ENCODE results near the gene R3HDM1. TPM values are rescaled to one million over a fixed set of nuclear protein-coding genes. Genes with fewer than 3 reads are reported as not detected.

R3HDM1 gene
- total and polyA plus RNA-seq, 2 of the 4 experiments (the other 2 are of a cell fraction), result 5.9 to 38.1 TPM

- no peak overlapping the region for H2AK9ac ChIP-seq (replicated peaks; ENCODE audit: low read depth, low read length, poor library complexity)
- in situ Hi-C loops (cut with MboI; ENCODE audit: low sequenced_read_pairs) (no loop called here), intact Hi-C loops (cut with micrococcal nuclease) (no loop called here), dilution Hi-C loops (cut with HindIII; ENCODE audit: low sequenced_read_pairs, unreplicated experiment) (no loop called here)
- H3K36me3 ChIP-seq (ENCODE audit: control insufficient read depth, insufficient read depth, low read length), result peaks cover 11% of the 10 kb centered on the region
- H3K27ac ChIP-seq (ENCODE audit: insufficient read depth, low read length), result no peak overlapping the region
- H2AK5ac ChIP-seq (ENCODE audit: low read depth, low read length), result no peak overlapping the region
- H3K27me3 ChIP-seq (ENCODE audit: control insufficient read depth, insufficient read depth, low read length), result no peaks in the 10 kb centered on the region
- no peak overlapping the region for H3K56ac ChIP-seq (ENCODE audit: extremely low read depth, insufficient read depth, low read length)
- POLR2A ChIA-PET (ENCODE audit: unreplicated experiment), result no interaction called here
- H3K4me1 ChIP-seq (ENCODE audit: control insufficient read depth, insufficient read depth, low read length), result no peaks in the 10 kb centered on the region
- no peak overlapping the region for H4K5ac ChIP-seq (ENCODE audit: low read depth, low read length)
- H4K91ac ChIP-seq (ENCODE audit: insufficient read depth, low read depth, low read length), result no peak overlapping the region
- no peaks in the 10 kb centered on the region for H3K9me3 ChIP-seq (ENCODE audit: control insufficient read depth, insufficient read depth, low read length)
- DNase-seq (no peak), ATAC-seq (ENCODE audit: low read depth) (no peak)
- no peak overlapping the region for H3K14ac ChIP-seq (replicated peaks; ENCODE audit: low read depth, low read length)
- H3K4me3 ChIP-seq (ENCODE audit: insufficient read depth, low read depth, low read length), result no peak overlapping the region
- no peak overlapping the region for H2BK5ac ChIP-seq (ENCODE audit: low read depth, low read length, poor library complexity, severe bottlenecking)
- H3K4ac ChIP-seq (ENCODE audit: low read depth, low read length), result no peak overlapping the region
- TF ChIP-seq FOS (IDR thresholded peaks at IDR 0.05; ENCODE audit: low read depth, low read length) (no peak), CHD1 (IDR thresholded peaks at IDR 0.05; ENCODE audit: low read depth, low read length) (no peak), SMC3 (IDR thresholded peaks at IDR 0.05; ENCODE audit: low read depth, low read length) (no peak), POLR2A (IDR thresholded peaks at IDR 0.05; ENCODE audit: low read depth, low read length) (no peak), ELK1 (IDR thresholded peaks at IDR 0.05; ENCODE audit: borderline replicate concordance, low read depth, low read length) (no peak), MAZ (IDR thresholded peaks at IDR 0.05; ENCODE audit: borderline replicate concordance, low read depth, low read length) (no peak), USF2 (IDR thresholded peaks at IDR 0.05; ENCODE audit: low read depth, low read length) (no peak), BHLHE40 (IDR thresholded peaks at IDR 0.05; ENCODE audit: low read depth, low read length) (no peak), CEBPB (IDR thresholded peaks at IDR 0.05; ENCODE audit: low read depth, low read length) (no peak), NFE2L2 (IDR thresholded peaks at IDR 0.05; ENCODE audit: low read depth, low read length) (no peak), RAD21 (IDR thresholded peaks at IDR 0.05; ENCODE audit: low read length) (no peak), RCOR1 (IDR thresholded peaks at IDR 0.05; ENCODE audit: insufficient replicate concordance, low read length) (no peak), MAFK (IDR thresholded peaks at IDR 0.05; ENCODE audit: low read depth, low read length) (no peak), MXI1 (IDR thresholded peaks at IDR 0.05; ENCODE audit: borderline replicate concordance, low read depth, low read length) (no peak), CTCF (conservative IDR thresholded peaks at IDR 0.05; ENCODE audit: low read depth, low read length) (no peak), RFX5 (IDR thresholded peaks at IDR 0.05; ENCODE audit: low read depth, low read length) (no peak)
- no peak overlapping the region for H2BK120ac ChIP-seq (ENCODE audit: low read depth, low read length)
- H2BK20ac ChIP-seq (ENCODE audit: low read depth, low read length), result no peak overlapping the region
- H3K9ac ChIP-seq (ENCODE audit: low read depth, low read length), result no peak overlapping the region
- no peak overlapping the region for H2BK15ac ChIP-seq (ENCODE audit: low read depth, low read length)
- CTCF ChIA-PET, result no interaction called here
- H4K8ac ChIP-seq (ENCODE audit: low read depth in 2 of 2, low read length in 2 of 2), result no peak overlapping the region
- no peak overlapping the region for H2AFZ ChIP-seq (replicated peaks; ENCODE audit: low read length, poor library complexity)
- H4K20me1 ChIP-seq (ENCODE audit: insufficient read depth, low read length), result no peaks in the 10 kb centered on the region
- no peaks in the 10 kb centered on the region for H3K9me1 ChIP-seq (ENCODE audit: insufficient read depth, low read length)
- H3K18ac ChIP-seq (ENCODE audit: low read depth, low read length), result no peak overlapping the region
- no peaks in the 10 kb centered on the region for H3K79me1 ChIP-seq (ENCODE audit: low read depth in 1 of 2, low read length in 2 of 2)
- BruUV-seq (replicated peaks), result no TSS peak
- no peak overlapping the region for H3K4me2 ChIP-seq (ENCODE audit: low read depth, low read length)
- 92% methylated on average over 2 of the region's 6 CpGs; no CpG with 5 or more reads in 1 of the 2 experiments for WGBS, 2 experiments (ENCODE audit: extremely low coverage in 2 of 2, insufficient read length in 1 of 2)
- no peak overlapping the region for H3K23ac ChIP-seq (ENCODE audit: low read depth, low read length)
Observed at GRCh38 chr2:135635212-135635835, 104.0 kb downstream of the R3HDM1 start.
